Transverse colon (tissue), 3 donors: ENCODE data around the gene CHCHD6.

Source experiments
- CTCF ChIP-seq, 5 experiments: fragments of 200-600 bp in 3 of 5; fragments of 450-650 bp in 2 of 5; sonication (generic) in 3 of 5; IDR thresholded peaks; 1 replicate in 2 of 5; 2 replicates in 3 of 5; pipeline ENCODE4 v1.5.1; 2016 to 2017; ENCODE audit warnings: antibody characterized with exemption in 5 of 5, inconsistent platforms in 3 of 5, mild to moderate bottlenecking in 2 of 5, moderate library complexity in 1 of 5
- EP300 ChIP-seq: sonication (generic); formaldehyde crosslinking; IDR thresholded peaks from one replicate; pipeline ENCODE4 v1.6.1; 2017; ENCODE audit warnings: antibody characterized with exemption, low read depth

GRCh38 chr3:126858401-126858800, 154.4 kb downstream of the CHCHD6 start:
- no peak for TF ChIP-seq CTCF (IDR thresholded peaks at IDR 0.05)
- no peak for TF ChIP-seq EP300
